NCI-H524 (cell line): ENCODE results near the gene FUZ.
"Not testable (repeated sequence)": the region's sequence is repeated elsewhere in the genome, so short reads cannot be mapped to it uniquely, and the experiment has no call there.

Experiments used
- DNase-seq, 2 experiments: peaks; one replicate each; lab custom pipeline; 2025; lab: John Stamatoyannopoulos, UW

Gene FUZ

GRCh38 chr19:49832556-49832955 lies 19.5 kb upstream of the FUZ start:
- DNase-seq: no peak

- DNase-seq: no peak
Measured at GRCh38 chr19:49831592-49831991, 18.5 kb upstream of the FUZ start.

GRCh38 chr19:49830766-49831165 lies 17.7 kb upstream of the FUZ start:
- DNase-seq: no peak

- DNase-seq: no peak
Measured at GRCh38 chr19:49829721-49830120, 16.6 kb upstream of the FUZ start.

- no peak for DNase-seq
Measured at GRCh38 chr19:49829200-49829599, 16.1 kb upstream of the FUZ start.

- no peak for DNase-seq
Measured at GRCh38 chr19:49827034-49827433, 13.9 kb upstream of the FUZ start.

- DNase-seq: no peak
Measured at GRCh38 chr19:49824662-49825061, 11.6 kb upstream of the FUZ start.

- no peak for DNase-seq
Measured at GRCh38 chr19:49823472-49823871, 10.4 kb upstream of the FUZ start.

- DNase-seq: peak in 1 of 2 experiments; percentile 17
Measured at GRCh38 chr19:49820125-49820524, 7.0 kb upstream of the FUZ start.

GRCh38 chr19:49819452-49820115 lies 6.5 kb upstream of the FUZ start:
- not testable (repeated sequence) for DNase-seq

GRCh38 chr19:49818649-49819370 lies 5.7 kb upstream of the FUZ start:
- DNase-seq: no peak

GRCh38 chr19:49817964-49818648 lies 5.0 kb upstream of the FUZ start, which contains the start of gene MED25:
Gene MED25 (plus strand): TSS chr19:49818289. CDS start chr19:49818342, 53 bp downstream.
- peak; percentile 85 to 89 for DNase-seq

GRCh38 chr19:49816590-49816989 lies 3.5 kb upstream of the FUZ start:
- no peak for DNase-seq

- no peak for DNase-seq
Measured at GRCh38 chr19:49814010-49814409, 918 bp upstream of the FUZ start.

GRCh38 chr19:49812452-49812996 lies 568 bp downstream of the FUZ start:
- no peak for DNase-seq

- DNase-seq: no peak
Measured at GRCh38 chr19:49811328-49811727, 1.8 kb downstream of the FUZ start.

- DNase-seq: no peak
Measured at GRCh38 chr19:49809941-49810389, 3.1 kb downstream of the FUZ start.

GRCh38 chr19:49809160-49809940 lies 3.7 kb downstream of the FUZ start:
- no peak for DNase-seq

- no peak for DNase-seq
Measured at GRCh38 chr19:49808711-49809159, 4.4 kb downstream of the FUZ start.

GRCh38 chr19:49807904-49808675 lies 5.0 kb downstream of the FUZ start:
- no peak for DNase-seq
